COLO829 (cell line): ENCODE data around the gene NBPF6.
"Not testable (repeated sequence)": the region's sequence is repeated elsewhere in the genome, so short reads cannot be mapped to it uniquely, and the experiment has no call there.

Experiments used
- DNase-seq: peaks from one replicate; pipeline ENCODE4 v3.0.0; 2012; ENCODE audit warnings: low spot score

NBPF6 gene

GRCh38 chr1:108496856-108497255 lies 46.7 kb downstream of the NBPF6 start:
- DNase-seq: not testable (repeated sequence)

- DNase-seq: no peak
Observed at GRCh38 chr1:108502138-108502537, 52.0 kb downstream of the NBPF6 start.

DNA sequence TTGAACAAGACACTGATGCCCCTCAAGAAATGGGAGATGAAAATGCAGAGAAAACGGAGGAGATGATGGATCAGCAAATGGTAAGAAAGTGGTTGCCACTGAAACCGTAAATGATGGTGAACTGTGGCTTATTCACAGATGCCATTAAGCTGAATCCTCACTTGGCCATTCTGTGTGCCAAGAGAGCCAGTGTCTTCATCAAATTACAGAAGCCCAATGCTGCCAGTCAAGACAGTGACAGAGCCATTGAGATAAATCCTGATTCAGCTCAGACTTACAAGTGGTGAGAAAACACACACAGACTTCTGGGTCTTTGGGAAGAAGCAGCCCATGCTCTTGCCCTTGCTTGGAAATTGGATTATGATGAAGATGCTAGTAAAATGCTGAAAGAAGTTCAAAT lies 52.5 kb downstream of the NBPF6 start:
- DNase-seq: no peak

DNA sequence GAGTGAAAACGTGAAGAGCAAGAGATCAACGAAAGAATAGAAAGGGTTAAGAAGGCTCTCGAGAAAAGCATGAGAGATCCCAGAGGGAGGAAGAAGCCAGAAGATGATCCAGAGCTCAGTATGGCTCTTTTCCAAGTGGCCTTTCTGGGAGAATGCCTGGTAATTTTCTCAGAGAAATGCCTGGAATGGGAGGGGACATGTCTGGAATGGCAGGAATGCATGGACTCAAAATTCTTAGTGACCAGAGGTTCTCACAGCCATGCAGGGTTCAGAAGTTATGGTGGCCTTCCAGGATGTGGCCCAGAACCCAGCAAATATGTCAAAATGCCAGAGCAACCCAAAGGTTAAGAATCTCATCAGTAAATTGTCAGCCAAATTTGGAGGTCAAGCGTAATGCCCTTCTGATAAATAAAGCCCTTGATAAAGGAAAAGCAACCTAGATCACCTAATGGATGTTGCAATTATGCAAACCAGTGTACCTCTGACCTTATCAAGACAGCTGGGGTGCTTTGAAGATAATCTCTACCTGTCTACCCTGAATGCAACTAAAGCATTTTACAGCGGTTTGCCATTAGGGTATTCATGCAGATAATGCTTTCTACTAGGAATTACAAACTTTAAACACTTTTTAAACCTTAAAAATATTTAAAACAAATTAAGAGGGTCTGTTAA lies 53.1 kb downstream of the NBPF6 start:
- DNase-seq: peak; percentile 2

- DNase-seq: no peak
Observed at GRCh38 chr1:108504447-108504846, 54.3 kb downstream of the NBPF6 start.

- DNase-seq: no peak
Observed at GRCh38 chr1:108505763-108506070, 55.6 kb downstream of the NBPF6 start.

DNA sequence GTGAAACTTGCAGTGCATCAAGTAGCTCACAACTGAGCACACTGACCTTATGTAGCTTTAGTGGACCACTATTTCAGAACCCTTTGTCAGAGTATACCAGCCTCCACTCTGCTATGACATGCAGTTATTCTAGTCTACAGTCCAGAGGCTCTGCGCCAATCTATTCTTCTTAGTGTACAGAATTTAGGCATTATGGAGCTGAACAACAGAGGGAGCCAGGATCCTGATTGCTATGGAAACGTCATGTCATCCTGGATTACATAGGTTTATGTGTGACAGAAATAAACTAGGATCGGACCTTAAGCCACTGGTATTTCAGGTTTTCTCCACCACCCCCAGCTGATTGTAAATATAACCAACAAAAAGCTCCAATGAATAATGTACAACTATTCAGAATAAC lies 61.6 kb downstream of the NBPF6 start:
- DNase-seq: no peak

DNA sequence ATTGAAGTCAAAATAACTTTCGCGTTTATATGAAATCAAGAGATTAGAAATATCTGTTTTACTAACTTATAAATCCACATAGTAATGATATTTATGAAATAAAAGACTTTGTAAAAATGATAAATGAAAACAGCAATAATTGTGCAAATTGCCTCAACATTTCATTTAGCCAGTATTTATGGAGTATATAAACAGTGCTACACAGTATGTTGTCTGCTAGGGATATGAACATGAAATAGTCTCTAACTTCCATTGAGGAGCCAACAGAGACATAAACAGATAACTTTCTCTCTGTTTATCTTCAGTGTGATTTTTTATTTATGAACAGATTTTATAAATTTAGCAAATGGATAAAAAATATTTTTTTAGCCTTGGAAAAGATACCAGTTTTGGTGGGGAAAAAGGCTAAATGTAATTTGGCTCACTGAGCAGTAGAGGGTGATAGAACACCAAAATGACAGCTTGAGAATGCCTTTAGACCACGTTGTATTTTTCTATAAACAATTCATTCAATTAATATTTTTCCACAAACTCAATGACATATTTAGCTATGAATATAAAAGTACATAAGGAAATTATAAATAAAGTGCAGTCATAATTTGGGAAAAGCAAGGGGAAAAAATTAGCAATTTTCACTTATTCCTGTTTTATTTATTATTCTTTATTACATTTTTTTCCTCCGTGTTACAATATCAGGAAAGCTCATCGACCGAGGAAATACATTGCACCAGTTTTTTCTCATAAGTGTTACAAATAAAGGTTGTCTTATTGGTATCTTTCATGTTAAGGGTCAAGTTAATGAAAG lies 62.3 kb downstream of the NBPF6 start:
- peak; percentile 6 for DNase-seq

GRCh38 chr1:108513044-108513415 lies 62.9 kb downstream of the NBPF6 start:
- no peak for DNase-seq

GRCh38 chr1:108513914-108514313 lies 63.8 kb downstream of the NBPF6 start:
- not testable (repeated sequence) for DNase-seq

- not testable (repeated sequence) for DNase-seq
Observed at GRCh38 chr1:108517301-108517897, 67.3 kb downstream of the NBPF6 start.
